Endodermal cell (in vitro differentiated cells): ENCODE measurements around the gene TPRKB. TPM values are rescaled to one million over a fixed set of nuclear protein-coding genes. Genes with fewer than 3 reads are reported as not detected.

Experiments
- DNase-seq: peaks from one replicate; pipeline ENCODE4 v3.0.0-alpha.2; 2017
- H3K27ac ChIP-seq: 2 replicates; pipeline ENCODE4 v1.5.1; 2013; ENCODE audit warnings: mild to moderate bottlenecking, low read depth, low read length, moderate library complexity
- H3K27me3 ChIP-seq: 2 replicates; pipeline ENCODE4 v1.6.1; 2013; ENCODE audit warnings: mild to moderate bottlenecking, low read length, moderate library complexity; ENCODE audit not compliant: insufficient read depth, control insufficient read depth, poor library complexity, severe bottlenecking
- H3K36me3 ChIP-seq: 2 replicates; pipeline ENCODE4 v1.7.0; 2013; ENCODE audit warnings: mild to moderate bottlenecking, low read length, moderate library complexity; ENCODE audit not compliant: control insufficient read depth, insufficient read depth
- H3K4me1 ChIP-seq: one replicate; pipeline ENCODE4 v1.7.0; 2013; ENCODE audit warnings: low read length; ENCODE audit not compliant: control insufficient read depth, insufficient read depth
- H3K4me3 ChIP-seq: 2 replicates; pipeline ENCODE4 v1.5.1; 2013; ENCODE audit warnings: mild to moderate bottlenecking, low read length, moderate library complexity
- H3K9ac ChIP-seq: 2 replicates; pipeline ENCODE4 v1.6.1; 2013; ENCODE audit warnings: mild to moderate bottlenecking, low read length, moderate library complexity; ENCODE audit not compliant: poor library complexity, severe bottlenecking; ENCODE audit errors: extremely low read depth
- H3K9me3 ChIP-seq: 2 replicates; pipeline ENCODE4 v1.6.1; 2013; ENCODE audit warnings: mild to moderate bottlenecking, low read length, moderate library complexity; ENCODE audit not compliant: control insufficient read depth
- H3K27ac Mint-ChIP-seq: 2 replicates; pipeline ENCODE4 v1.8.0; 2020; ENCODE audit warnings: mixed read lengths
- H3K27me3 Mint-ChIP-seq: 2 replicates; pipeline ENCODE4 v1.8.0; 2021; ENCODE audit warnings: mild to moderate bottlenecking, mixed read lengths; ENCODE audit not compliant: insufficient read depth
- H3K36me3 Mint-ChIP-seq: 2 replicates; pipeline ENCODE4 v1.8.0; 2020; ENCODE audit warnings: low read depth, mixed read lengths
- H3K4me1 Mint-ChIP-seq: 2 replicates; pipeline ENCODE4 v1.8.0; 2020; ENCODE audit warnings: mixed read lengths
- H3K4me3 Mint-ChIP-seq: 2 replicates; pipeline ENCODE4 v1.8.0; 2020; ENCODE audit warnings: mild to moderate bottlenecking, moderate library complexity, mixed read lengths
- H3K9me3 Mint-ChIP-seq: 2 replicates; pipeline ENCODE4 v1.8.0; 2020; ENCODE audit warnings: mild to moderate bottlenecking, mixed read lengths
- CTCF ChIP-seq: fragments of 200-600 bp; sonication (generic); conservative IDR thresholded peaks from 2 replicates; pipeline ENCODE4 v1.5.0; 2021; ENCODE audit warnings: antibody characterized with exemption, mild to moderate bottlenecking
- WGBS, 2 experiments: methylation state at CpG; one replicate each; pipeline versions ENCODE4 v1.1.5 to v1.1.7; 2013; ENCODE audit warnings: missing lambda C conversion rate in 2 of 2, mixed read lengths in 1 of 2; ENCODE audit not compliant: insufficient coverage in 1 of 2, insufficient read length in 1 of 2; 5-methylcytosine and 5-hydroxymethylcytosine counted together
- total RNA-seq, 2 donors: library from RNA; stranded (reverse); fragmentation: NEBNext Ultra II Directional in 1 of 2; extraction: Animal tissue kit (Norgen Biotek cat#: 25700) in 1 of 2; gene quantifications; 2 replicates in 1 of 2; 3 replicates in 1 of 2; pipeline ENCODE4 v1.2.1, GENCODE V29; 2021

The TPRKB gene
- total RNA-seq, 2 donors from 2014 or later: 37.9 to 42.7 TPM

- Histone ChIP-seq H3K27me3 (peaks cover 20% of the 10 kb centered on the region), H3K4me3 (peak overlapping the region; percentile 93), H3K27ac (no peak overlapping the region), H3K9ac (peak overlapping the region; percentile 55), H3K4me1 (no peaks in the 10 kb centered on the region), H3K36me3 (peaks cover 23% of the 10 kb centered on the region), H3K9me3 (peaks cover 9% of the 10 kb centered on the region)
- H3K9me3 Mint-ChIP-seq: peaks cover 10% of the 10 kb centered on the region
- no peak for TF ChIP-seq CTCF
- WGBS, 2 experiments: 16 to 29% methylated on average over 8 of the region's 8 CpGs
- DNase-seq: no peak
- H3K36me3 Mint-ChIP-seq: peaks cover 43% of the 10 kb centered on the region
- H3K27ac Mint-ChIP-seq: peak overlapping the region; percentile 86
- peaks cover 40% of the 10 kb centered on the region for H3K27me3 Mint-ChIP-seq
- H3K4me3 Mint-ChIP-seq: peak overlapping the region; percentile 91
- peaks cover 5% of the 10 kb centered on the region for H3K4me1 Mint-ChIP-seq
Observed at GRCh38 chr2:73736378-73736777, 767 bp downstream of the TPRKB start.

- Histone ChIP-seq H3K4me1 (no peaks in the 10 kb centered on the region), H3K9me3 (no peaks in the 10 kb centered on the region), H3K27ac (no peak overlapping the region), H3K9ac (no peak overlapping the region), H3K27me3 (no peaks in the 10 kb centered on the region), H3K4me3 (no peak overlapping the region), H3K36me3 (peaks cover 46% of the 10 kb centered on the region)
- WGBS, 2 experiments: 93 to 100% methylated on average over 4 of the region's 4 CpGs
- Mint-ChIP-seq H3K27me3 (no peaks in the 10 kb centered on the region), H3K9me3 (peaks cover 5% of the 10 kb centered on the region), H3K4me1 (no peaks in the 10 kb centered on the region), H3K27ac (no peak overlapping the region), H3K4me3 (no peak overlapping the region), H3K36me3 (peaks cover 54% of the 10 kb centered on the region)
- no peak for TF ChIP-seq CTCF
- no peak for DNase-seq
Observed at GRCh38 chr2:73730810-73731209, 6.3 kb downstream of the TPRKB start.

GRCh38 chr2:73728711-73729110 lies 8.4 kb downstream of the TPRKB start:
- DNase-seq: no peak
- no peak overlapping the region for H3K4me3 Mint-ChIP-seq
- peaks cover 7% of the 10 kb centered on the region for H3K9me3 Mint-ChIP-seq
- H3K27me3 Mint-ChIP-seq: no peaks in the 10 kb centered on the region
- 91 to 100% methylated on average over 1 to 4 of the region's 4 CpGs for WGBS, 2 experiments
- TF ChIP-seq CTCF: no peak
- H3K9me3 ChIP-seq: no peaks in the 10 kb centered on the region
- H3K4me3 ChIP-seq: no peak overlapping the region
- H3K27me3 ChIP-seq: no peaks in the 10 kb centered on the region
- H3K4me1 Mint-ChIP-seq: no peaks in the 10 kb centered on the region
- no peak overlapping the region for H3K27ac Mint-ChIP-seq
- H3K27ac ChIP-seq: no peak overlapping the region
- peaks cover 46% of the 10 kb centered on the region for H3K36me3 ChIP-seq
- H3K4me1 ChIP-seq: no peaks in the 10 kb centered on the region
- no peak overlapping the region for H3K9ac ChIP-seq
- H3K36me3 Mint-ChIP-seq: peaks cover 48% of the 10 kb centered on the region
